Measurements from ENCODE around the gene PLP2. TPM values are rescaled to one million over a fixed set of nuclear protein-coding genes. Genes with fewer than 3 reads are reported as not detected.

The PLP2 gene
- polyA plus RNA-seq, 2 of the 4 experiments (the other 2 are of a cell fraction): 164 to 209 TPM

GRCh38 chrX:49186125-49187027, 14.7 kb downstream of the PLP2 start, which contains the start of gene PRICKLE3:
PRICKLE3 (minus strand) TSS chrX:49186373; CDS start chrX:49186297, 76 bp downstream.
- peak; percentile 27 to 46 for ATAC-seq
- 53% methylated on average over 15 of the region's 62 CpGs for WGBS (ENCODE audit: missing lambda C conversion rate)
- H3K4me1 ChIP-seq: peaks cover 31% of the 10 kb centered on the region
- peak; percentile 56 for TF ChIP-seq POLR2A (IDR thresholded peaks at IDR 0.05; ENCODE audit: low read length)
- peak; percentile 26 to 44; a peak in 3 of 5 replicates for TF ChIP-seq RAD21 (conservative IDR thresholded peaks at IDR 0.05 in 1 of 2, IDR thresholded peaks at IDR 0.05 in 1 of 2)
- no peak for TF ChIP-seq RNF2 (IDR thresholded peaks at IDR 0.05; ENCODE audit: borderline replicate concordance, low read depth)
- peak in 1 of 2 experiments; percentile 44; a peak in 2 of 5 replicates for TF ChIP-seq JUN (IDR thresholded peaks at IDR 0.05)
- no peak for TF ChIP-seq KDM1A (IDR thresholded peaks at IDR 0.05; ENCODE audit: low read depth)
- peak; percentile 86; the same call in 1 of the 2 replicates for TF ChIP-seq MYC (IDR thresholded peaks at IDR 0.05; ENCODE audit: borderline replicate concordance, low read length)
- TF ChIP-seq PHF8 (IDR thresholded peaks at IDR 0.05; ENCODE audit: borderline replicate concordance, low read depth): peak; percentile 25; the same call in 1 of the 2 replicates
- peak; percentile 49 for TF ChIP-seq USF2 (IDR thresholded peaks at IDR 0.05)
- peak; percentile 32; the same call in 2 of the 3 replicates for TF ChIP-seq SMC3 (IDR thresholded peaks at IDR 0.05)
- peak; percentile 51 for TF ChIP-seq CTCF (IDR thresholded peaks at IDR 0.05)
- peak; percentile 94 for TF ChIP-seq MAX (IDR thresholded peaks at IDR 0.05)
- peak within 1 kb of the TSS; percentile 99 for H3K4me2 ChIP-seq
- ChIA-PET POLR2A (no interaction called here), CTCF (interaction anchor here (0.6 to 1.4 kb wide), 4 partner anchors 14 to 345 kb away, joined by 3 to 5 read pairs (median 4); partner anchors contain the start of gene GPKOW)
- H3K4me3 ChIP-seq: peak within 1 kb of the TSS; percentile 63
- peak within 1 kb of the TSS; percentile 84 to 100 for H3K27ac ChIP-seq
- DNase-seq (ENCODE audit: low read depth in 1 of 2, low spot score in 1 of 2): peak; percentile 60 to 84
- peak; percentile 7 for FAIRE-seq
- no peaks in the 10 kb centered on the region for H3K9me3 ChIP-seq

- POLR2A ChIA-PET: no interaction called here
- Histone ChIP-seq H3K9me3 (no peaks in the 10 kb centered on the region), H3K4me1 (peaks cover 31% of the 10 kb centered on the region), H3K4me3 (no peak overlapping the region), H3K4me2 (peak overlapping the region; percentile 99), H3K27ac (peak overlapping the region; percentile 84 to 100; a peak in 4 of 6 replicates)
- CTCF ChIA-PET: interaction anchor here (0.6 to 1.4 kb wide), 5 partner anchors 31 to 652 kb away, joined by 3 to 5 read pairs (median 4); partner anchors contain the start of gene GPKOW
- ATAC-seq (no peak), FAIRE-seq (no peak), DNase-seq (ENCODE audit: low read depth in 1 of 2, low spot score in 1 of 2) (no peak)
- WGBS (ENCODE audit: missing lambda C conversion rate): 91% methylated on average over 8 of the region's 15 CpGs
- no peak for TF ChIP-seq MAZ (IDR thresholded peaks at IDR 0.05; ENCODE audit: borderline replicate concordance, low read depth, low read length)
- TF ChIP-seq USF2 (IDR thresholded peaks at IDR 0.05): no peak
- TF ChIP-seq CEBPB (IDR thresholded peaks at IDR 0.05): no peak
- no peak for TF ChIP-seq ELK1 (IDR thresholded peaks at IDR 0.05; ENCODE audit: low read depth, low read length)
- no peak for TF ChIP-seq JUNB (IDR thresholded peaks at IDR 0.05)
- no peak for TF ChIP-seq EP300 (IDR thresholded peaks at IDR 0.05)
These were observed 15.3 kb downstream of the PLP2 start for GRCh38 chrX:49187028-49187394.
